Stimulated activated CD8-positive, alpha-beta memory T cell treated with anti-CD3 and anti-CD28 coated beads, Interleukin-4, amount 100 ng/mL, for 4 hours (primary cell): Measurements from ENCODE around the gene CAMKK2.
A peak's percentile ranks its signal among the peaks of the same experiment; 100 is the strongest.
"Not testable (repeated sequence)": the region's sequence is repeated elsewhere in the genome, so short reads cannot be mapped to it uniquely, and the experiment has no call there.

Experiments used
- DNase-seq, 2 donors: peaks; one replicate each; pipeline ENCODE4 v3.0.0-alpha.2; 2020; ENCODE audit warnings: low read depth in 2 of 2, low spot score in 1 of 2

CAMKK2 gene

DNA sequence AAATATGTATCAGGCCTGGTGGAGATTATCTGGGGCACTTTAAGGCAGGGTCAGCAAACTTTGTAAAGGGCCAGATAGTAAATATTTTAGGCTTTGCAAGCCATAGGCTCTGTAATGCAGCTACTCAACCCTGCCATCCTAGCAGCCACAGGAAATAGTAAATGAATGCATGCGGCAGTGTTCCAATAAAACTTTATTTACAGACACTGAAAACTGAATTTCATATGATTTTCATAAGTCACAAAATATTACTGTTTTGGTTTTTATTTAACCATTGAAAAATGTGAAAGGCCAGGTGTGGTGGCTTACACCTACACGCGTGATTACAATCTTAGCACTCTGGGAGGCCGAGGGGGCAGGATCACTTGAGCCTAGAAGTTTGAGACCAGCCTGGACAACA is 3.2 kb upstream of the CAMKK2 start:
- DNase-seq = no peak

DNA sequence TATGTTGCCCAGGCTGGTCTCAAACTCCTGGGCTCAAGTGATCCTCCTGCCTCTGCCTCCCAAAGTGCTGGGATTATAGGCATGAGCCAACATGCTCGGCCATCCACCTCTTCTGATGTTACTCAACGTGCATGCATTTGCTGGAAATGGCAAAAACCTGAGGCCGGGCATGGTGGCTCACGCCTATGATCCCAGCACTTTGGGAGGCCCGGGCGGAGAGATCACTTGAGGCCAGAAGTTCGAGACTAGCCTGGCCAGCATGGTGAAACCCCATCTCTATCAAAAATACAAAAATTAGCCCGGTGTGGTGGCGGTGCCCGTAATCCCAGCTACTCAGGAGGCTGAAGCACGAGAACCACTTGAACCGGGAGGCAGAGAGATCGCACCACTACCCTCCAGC is 1.9 kb upstream of the CAMKK2 start:
- DNase-seq = not testable (repeated sequence)

DNA sequence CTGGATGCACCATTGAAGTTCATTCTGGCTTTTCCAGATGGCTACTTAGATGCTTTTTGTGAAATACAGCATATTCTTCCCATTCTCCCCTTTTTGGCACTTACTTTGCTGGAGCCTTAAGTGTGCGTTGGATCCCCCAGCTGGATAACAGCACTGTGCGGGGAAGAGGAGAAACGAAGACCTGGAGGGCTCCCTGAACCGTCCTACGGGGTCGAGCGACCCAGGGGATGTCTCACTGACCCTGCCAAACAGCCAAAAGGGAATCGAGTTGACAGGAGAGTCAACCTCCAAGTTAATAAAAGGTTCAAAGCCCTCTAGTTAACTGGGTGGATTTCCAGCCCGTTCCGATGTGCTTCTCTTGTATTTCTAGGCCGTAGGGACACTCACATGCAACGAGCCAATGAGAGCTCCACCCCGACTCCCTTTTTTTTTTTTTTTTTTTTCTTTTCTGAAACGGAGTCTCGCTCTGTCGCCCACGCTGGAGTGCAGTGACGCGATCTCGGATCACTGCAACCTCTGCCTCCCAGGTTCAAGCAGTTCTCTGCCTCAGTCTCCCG is 1.0 kb upstream of the CAMKK2 start:
- DNase-seq = peak; percentile 20 to 41

DNA sequence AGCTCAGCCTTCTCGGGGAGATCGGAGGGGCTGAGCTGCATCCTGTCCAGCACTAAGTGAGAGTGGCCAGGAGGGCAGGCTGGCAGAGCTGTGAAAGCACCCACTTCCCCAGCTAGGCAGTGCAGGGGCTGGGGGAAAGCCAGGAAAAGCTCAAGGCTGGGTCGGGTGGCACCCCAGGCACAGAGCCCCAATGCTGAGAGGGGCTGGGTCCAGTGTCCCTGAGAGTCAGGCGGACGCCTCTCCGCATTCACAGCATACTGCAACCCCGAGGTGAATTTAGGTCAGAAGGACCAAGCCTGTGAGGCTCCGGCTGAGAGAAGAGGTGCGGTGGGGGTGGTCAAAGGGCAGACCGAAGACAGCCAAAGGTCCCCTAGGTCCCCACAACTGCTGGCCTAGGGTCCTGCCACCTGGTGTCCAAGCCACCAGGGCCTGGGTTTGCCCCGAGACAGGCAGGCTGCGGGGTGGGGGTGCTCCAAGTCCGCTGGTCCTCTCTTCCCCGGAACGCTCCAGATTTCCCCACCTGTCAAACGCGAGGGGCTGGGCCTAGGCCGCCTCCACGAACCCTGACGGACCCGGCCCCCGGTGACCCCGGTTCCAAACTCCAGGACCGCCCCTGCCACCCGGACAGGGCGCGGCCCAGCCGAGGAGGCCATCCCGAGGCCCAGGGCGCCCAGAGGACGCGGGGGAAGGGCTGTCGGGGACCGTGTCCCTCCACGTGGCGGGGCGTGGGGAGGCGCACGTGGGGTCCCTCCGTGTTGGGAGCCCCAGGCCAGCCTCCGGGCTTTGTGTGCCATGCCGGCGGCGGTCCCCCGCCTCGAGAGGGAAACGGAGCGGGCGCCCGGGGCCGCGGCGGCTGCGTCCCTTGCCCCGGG is 527 bp downstream of the CAMKK2 start:
- DNase-seq = peak; percentile 15 to 16

DNA sequence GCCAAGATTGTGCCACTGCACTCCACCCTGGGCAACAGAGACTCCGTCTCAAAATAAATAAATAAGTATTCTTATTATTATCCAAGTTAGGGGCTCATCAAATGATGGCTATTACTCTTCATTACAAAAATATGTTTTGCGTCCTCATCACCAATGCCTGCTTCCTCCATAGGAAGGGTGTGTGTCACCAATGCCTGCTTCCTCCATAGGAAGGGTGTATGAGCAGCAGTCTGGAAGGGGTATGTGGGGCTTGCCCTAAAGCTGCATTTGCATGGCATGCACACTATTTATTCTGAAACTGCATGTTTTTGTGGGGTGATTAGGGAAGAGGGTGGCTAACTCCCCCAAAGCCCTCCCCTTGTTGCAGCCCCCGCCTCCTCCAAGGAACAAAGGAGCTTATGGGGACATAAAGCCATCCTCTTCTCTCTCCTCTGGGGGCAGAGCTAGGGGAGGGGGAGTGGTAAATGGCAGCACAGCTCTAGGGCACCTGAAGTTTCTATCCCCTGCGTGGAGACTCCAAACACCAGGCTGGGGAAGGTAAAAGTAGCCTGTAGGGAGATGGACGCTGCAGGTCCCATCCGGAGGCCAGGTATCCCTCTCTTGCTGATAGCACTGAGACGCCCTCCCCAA is 1.3 kb downstream of the CAMKK2 start:
- DNase-seq = no peak

DNA sequence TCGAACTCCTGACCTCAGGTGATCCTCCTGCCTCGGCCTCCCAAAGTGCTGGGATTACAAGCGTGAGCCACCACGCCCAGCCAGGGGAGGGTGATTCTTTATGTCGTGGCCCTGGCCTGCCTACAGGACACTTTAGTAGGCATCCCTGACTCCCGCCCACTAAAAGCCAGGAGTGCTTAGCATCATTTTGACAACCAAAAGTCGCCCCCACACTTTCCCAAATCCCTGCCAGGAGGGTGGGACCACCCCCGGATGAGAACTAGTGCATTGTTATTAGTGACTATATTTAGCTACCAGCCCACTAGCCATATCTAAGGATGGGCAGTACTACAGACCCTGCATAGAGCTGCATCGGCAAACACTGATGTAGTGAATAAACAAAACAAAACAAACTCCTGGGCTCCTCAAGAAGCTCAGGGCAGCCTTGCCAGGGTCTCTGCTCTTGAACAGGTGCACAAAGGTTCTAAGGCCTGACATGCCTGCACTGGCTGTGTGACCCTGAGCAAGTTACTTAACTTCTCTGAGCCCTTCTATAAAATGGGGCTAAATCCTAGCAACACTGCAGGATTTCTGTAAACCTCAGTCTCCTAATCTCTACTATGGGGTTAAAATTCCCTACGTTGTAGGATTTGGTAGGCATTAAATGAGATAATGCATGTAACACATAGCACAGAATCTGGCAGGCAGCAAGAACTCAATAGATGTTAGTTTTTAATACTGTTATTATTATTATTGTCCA is 2.2 kb downstream of the CAMKK2 start:
- no peak for DNase-seq

DNA sequence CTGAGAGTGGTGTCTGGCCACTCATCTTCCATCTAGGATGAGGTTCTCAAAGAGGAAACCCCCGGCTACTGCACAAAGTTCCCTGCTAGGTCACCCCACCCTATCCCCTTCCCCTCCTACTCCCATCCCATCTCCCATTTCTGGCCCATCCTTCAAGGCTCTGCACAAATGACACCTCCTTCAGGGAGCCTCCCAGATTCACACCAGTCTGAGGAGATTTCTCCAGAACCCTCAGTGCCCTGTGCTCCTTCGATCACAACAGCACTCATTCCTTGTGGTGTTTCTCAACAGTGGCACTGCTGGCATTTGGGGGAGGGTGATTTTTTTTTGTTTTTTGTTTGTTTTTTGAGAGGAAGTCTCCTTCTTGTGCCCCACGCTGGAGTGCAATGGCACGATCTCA is 2.9 kb downstream of the CAMKK2 start:
- no peak for DNase-seq

DNA sequence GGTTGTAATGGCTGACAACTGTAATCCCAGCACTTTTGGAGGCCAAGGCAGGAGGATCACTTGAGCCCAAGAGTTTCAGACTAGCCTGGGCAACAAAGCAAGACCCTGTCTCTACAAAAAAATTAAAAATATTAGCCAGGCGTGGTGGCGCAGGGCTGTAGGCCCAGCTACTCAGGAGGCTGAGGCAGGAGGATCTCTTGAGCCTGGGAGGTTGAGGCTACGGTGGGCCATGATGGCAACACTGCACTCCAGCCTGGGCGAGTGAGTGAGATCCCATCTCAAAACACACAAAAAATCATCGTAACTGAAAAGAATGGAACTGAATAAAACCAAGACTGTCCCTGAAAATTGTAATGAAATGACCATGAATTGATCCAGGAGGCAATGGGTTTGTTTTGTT is 6.1 kb downstream of the CAMKK2 start:
- no peak for DNase-seq

DNA sequence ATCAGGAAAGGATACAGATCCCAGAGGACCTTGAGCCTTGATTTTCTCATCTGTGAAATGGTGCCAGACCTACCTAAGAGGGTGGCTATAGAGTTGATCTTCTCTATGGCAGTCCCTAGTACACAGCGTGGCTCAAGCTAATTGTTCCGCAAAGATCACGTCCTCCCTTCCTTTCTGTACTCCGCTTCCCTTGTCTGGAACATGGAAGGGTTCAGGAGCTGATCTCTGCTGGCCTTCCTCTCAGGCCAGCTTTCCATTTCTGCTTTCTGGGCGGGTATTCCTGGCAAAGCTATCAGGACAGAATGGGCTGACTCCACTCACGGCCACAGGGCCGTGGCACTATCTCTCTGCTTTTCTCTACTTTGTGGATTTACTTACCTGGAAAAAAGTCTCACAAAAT is 6.5 kb downstream of the CAMKK2 start:
- no peak for DNase-seq

DNA sequence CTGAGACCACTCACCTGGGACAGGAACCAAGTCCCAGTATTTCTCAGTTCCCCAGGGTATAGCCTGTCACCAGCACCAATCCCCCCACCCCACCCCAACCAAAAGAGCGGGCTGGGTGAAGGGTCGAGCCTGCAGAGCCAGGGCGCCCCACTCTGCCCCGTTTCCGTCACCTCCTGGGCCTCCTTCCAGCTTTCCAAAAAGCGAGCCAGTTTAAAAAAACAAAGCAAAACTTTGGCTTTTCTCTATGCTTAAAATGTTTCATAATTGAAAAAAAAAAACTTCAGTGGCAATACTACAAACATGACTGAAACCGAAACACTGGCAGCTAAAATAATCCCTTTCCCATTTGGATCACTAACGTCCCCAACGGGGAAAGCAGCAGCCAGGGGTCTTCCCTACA is 7.5 kb downstream of the CAMKK2 start:
- DNase-seq = no peak

DNA sequence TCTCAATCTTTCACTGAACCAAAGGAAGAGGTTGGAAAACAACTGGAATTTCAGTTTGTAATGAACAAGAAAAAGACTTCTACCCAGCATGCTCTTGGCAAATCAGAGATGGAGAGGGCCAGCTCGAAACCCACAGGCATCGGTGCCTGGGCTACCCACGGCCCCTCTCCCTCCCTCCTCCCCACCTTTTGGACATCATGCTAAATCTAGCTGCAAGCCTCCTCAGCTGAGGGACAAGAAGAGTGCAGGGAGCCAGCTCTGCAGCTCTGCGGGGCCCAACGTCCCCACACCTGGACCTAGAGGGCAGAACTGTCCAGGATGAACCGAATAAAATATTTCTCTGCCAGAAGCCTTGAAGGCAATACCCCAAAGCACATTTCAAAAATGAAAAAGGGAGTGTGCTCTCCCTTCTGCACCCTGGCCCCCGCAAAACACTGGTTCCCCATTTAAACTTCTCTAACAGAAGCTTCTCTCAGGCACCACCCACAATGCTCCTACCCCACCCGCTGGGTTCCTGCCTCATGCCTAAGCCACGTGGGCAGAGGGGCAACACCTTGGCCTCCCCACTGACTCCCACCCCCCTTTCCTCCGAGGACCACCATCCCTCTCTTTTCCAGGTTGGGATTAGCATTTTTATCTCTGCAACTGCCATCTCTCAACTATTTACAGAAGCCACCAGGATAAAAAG is 8.2 kb downstream of the CAMKK2 start:
- DNase-seq = no peak

DNA sequence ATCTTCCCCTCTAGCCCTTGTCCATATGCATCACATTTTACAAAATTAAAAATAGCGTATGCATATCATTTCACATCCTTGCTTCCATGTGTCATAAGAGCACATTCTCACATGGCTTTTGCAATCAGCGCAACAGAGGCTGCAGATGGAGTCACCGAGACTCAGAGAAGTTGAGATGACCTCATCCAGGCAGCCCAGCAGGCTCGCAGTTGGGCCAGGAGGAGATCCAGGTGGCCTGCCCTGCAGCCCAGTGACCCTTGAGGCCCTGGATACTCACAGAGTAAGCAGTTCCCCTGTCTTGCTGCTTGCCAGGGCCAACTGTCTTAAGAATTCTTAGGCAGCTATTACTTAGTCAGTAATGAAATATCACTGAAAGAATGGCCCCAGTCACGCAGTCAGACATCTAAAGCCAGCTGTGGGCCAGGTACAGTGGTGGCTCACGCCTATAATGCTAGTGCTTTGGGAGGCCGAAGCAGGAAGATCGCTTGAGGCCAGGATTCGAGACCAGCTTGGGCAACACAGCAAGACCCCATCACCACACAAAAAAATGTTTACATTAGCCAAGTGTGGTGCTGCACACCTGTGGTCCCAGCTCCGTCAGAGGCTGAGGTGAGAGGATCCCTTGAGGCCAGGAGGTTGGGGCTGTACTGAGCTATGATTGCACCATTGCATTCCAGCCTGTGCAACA is 9.1 kb downstream of the CAMKK2 start:
- DNase-seq = no peak

DNA sequence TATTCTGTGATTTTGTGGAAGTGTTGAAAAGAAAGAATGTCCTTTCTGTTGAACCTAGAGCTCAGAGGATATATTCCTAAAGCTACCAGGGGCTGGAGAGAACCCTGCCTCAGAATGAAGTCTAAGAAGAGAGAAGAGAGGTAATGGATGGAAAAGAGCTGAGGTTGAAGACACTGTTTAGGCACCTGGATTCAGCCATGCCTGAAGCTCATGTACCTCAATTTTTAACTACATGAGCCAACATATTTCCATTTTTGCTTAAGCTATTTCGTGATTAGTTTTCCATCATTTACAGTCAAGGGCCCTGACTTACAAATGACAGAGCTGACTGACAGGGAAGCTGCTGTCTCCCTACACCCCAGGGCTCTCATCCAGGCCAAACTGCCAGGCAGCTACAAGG is 10.7 kb downstream of the CAMKK2 start:
- DNase-seq = no peak

DNA sequence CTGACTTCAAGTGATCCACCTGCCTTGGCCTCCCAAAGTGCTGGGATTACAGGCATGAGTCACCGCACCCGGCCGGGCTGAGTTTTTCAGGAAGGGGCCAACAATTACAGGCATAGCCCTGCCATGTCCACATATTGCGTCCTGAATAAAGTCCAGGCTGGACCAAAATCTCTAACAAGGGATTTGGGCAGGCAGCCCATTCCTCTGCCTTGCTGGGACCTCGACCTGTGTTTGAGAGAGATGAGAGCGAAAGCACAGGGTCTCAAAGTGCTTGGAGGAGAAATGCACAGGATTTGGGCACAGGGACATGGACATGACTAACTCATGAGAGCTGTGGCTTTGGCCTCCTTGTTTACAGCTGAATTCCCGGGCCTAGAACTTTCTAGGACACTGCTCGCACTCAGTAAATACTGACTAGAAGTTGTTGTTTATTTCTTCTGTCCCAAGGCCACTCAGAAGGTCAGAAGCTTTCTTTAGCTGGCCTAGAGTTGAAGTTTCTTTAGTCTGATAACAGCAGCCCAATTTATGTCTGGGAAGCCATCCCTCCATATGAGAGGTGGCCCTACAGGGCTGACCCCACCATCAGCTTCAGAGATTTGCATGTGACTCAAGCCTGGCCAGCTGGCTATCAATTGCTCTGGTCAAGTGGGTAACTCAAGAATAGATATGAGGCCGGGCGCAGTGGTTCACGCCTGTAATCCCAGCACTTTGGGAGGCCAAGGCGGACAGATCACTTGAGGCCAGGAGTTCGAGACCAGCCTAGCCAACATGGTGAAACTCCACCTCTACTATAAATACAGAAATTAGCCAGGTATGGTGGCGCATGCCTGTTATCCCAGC is 11.7 kb downstream of the CAMKK2 start:
- DNase-seq = no peak

DNA sequence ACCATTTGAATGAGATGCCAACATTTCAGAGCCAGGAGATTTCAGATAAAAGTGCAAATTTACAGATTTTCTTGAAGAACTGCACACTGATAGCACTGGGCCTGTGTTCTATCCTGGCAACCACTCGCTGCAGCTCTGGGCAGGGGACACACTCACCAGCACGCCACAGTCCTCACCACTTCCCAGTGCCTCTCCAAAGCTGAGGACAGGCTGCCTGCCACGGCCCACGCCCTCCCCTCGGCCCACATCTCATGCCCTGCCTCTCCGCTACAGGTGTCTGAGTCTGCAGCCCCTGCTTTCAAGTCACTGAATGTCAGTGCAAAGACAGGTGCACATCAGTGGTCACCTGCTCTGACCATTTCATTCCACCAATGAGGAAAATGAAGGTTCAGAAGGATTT is 12.7 kb downstream of the CAMKK2 start:
- DNase-seq = no peak

DNA sequence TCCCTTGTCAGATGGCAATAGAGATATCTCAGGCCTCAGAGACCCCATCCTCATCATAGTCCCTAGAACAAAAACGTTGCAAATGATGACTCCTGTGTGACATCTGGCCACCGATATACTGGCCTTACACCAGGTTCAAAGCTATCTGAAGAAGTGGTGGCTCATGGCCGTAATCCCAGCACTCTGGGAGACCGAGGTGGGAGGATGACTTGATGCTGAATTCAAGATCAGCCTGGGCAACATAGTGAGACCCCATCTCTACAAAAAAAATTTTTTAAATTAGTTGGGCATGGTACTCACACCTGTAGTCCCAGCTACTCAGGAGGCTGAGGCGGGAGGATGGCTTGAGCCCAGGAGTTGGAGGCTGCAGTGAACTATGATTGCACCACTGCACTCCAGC is 13.1 kb downstream of the CAMKK2 start:
- DNase-seq = no peak

DNA sequence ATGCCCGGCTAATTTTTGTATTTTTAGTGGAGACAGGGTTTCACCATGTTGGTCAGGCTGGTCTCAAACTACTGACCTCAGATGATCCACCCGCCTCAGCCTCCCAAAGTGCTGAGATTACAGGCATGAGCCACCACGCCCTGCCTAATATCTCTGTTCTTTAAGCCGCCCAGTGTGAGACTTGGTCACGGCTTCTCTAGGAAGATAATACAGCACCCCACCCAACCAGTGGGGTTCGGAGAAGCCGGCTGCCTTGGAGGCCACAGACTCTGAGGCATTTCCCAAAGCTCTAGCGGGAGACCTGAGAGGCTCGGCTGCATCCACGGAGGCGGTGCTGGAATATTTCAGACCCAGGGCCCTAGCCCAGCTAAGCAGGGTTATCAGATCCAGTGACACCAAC is 13.6 kb downstream of the CAMKK2 start:
- not testable (repeated sequence) for DNase-seq

DNA sequence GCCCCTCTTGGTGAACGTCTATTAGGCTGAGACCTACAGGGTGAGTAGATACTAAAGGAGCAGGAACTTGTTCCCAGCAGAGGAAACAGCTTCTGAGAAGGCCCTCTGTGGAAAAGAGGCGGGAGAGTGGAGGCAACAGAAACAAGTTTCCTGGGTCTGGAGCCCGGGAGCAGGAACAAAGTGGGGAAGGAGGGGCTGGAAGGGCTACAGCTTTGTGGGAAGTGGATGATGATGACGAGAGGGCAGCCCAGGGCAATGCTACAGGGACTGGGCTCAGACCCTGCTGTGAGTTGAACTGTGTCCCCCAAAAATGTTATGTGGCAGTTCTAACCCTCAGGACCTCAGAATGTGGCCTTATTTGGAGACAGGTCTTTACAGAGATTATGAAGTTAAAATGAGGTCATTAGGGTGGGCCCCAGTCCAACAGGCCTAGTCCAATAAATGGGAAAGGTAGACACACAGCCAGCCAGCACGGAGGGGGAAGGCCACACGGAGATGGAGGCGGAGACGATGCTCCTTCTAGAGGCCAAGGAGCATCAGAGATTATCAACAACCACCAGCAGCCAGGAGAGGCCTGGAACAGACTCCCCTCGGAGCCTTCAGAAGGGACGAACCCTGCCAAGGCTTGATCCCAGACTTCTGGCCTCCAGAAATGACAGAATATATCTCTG is 14.3 kb downstream of the CAMKK2 start:
- DNase-seq = no peak

DNA sequence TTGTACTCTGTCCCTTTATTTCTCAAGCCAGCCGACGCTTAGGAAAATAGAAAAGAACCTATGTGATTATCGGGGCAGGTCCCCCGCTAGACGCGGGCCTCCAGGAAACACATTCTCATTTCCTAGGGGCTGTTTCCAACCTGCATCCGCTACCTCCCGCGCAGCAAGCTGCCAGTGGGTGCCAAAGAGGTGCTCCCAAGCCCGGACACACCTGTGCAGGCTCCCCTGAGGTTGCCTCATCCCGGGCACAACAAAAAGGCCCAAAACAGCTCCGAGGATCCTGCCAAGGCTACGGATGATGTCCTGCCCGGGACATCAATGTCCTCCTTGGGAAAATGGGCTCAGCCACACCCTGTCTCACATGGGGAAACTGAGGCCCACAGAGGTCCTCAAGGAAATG is 15.4 kb downstream of the CAMKK2 start:
- DNase-seq = not testable (repeated sequence)
